DMS 273 (cell line): ENCODE data around the gene SLC30A10.
"Not testable (repeated sequence)": the region's sequence is repeated elsewhere in the genome, so short reads cannot be mapped to it uniquely, and the experiment has no call there.

Source experiments
- DNase-seq: peaks from one replicate; lab custom pipeline; 2025; ENCODE audit not compliant: unreplicated experiment; lab: John Stamatoyannopoulos, UW

SLC30A10 gene

GRCh38 chr1:219928791-219929118 is 398 bp upstream of the SLC30A10 start:
- no peak for DNase-seq

- no peak for DNase-seq
Measured at GRCh38 chr1:219927298-219927955, 930 bp downstream of the SLC30A10 start.

- DNase-seq: no peak
Measured at GRCh38 chr1:219926363-219926998, 1.9 kb downstream of the SLC30A10 start.

- no peak for DNase-seq
Measured at GRCh38 chr1:219924342-219924741, 4.0 kb downstream of the SLC30A10 start.

GRCh38 chr1:219917851-219918466 is 10.4 kb downstream of the SLC30A10 start:
- no peak for DNase-seq

GRCh38 chr1:219917281-219917680 is 11.1 kb downstream of the SLC30A10 start:
- DNase-seq: no peak

- no peak for DNase-seq
Measured at GRCh38 chr1:219916257-219916656, 12.1 kb downstream of the SLC30A10 start.

GRCh38 chr1:219913005-219913770 is 15.2 kb downstream of the SLC30A10 start:
- DNase-seq: no peak

- no peak for DNase-seq
Measured at GRCh38 chr1:219910716-219911115, 17.6 kb downstream of the SLC30A10 start.

- no peak for DNase-seq
Measured at GRCh38 chr1:219909476-219909875, 18.9 kb downstream of the SLC30A10 start.

GRCh38 chr1:219908170-219908569 is 20.2 kb downstream of the SLC30A10 start:
- DNase-seq: no peak

- DNase-seq: no peak
Measured at GRCh38 chr1:219907772-219908070, 20.6 kb downstream of the SLC30A10 start.

- DNase-seq: no peak
Measured at GRCh38 chr1:219906924-219907771, 21.2 kb downstream of the SLC30A10 start.

GRCh38 chr1:219906565-219906923 is 21.8 kb downstream of the SLC30A10 start:
- DNase-seq: not testable (repeated sequence)

- no peak for DNase-seq
Measured at GRCh38 chr1:219905524-219905923, 22.8 kb downstream of the SLC30A10 start.

GRCh38 chr1:219904934-219905333 is 23.4 kb downstream of the SLC30A10 start:
- no peak for DNase-seq

GRCh38 chr1:219903353-219903871 is 24.9 kb downstream of the SLC30A10 start:
- DNase-seq: no peak

- no peak for DNase-seq
Measured at GRCh38 chr1:219902951-219903350, 25.4 kb downstream of the SLC30A10 start.

- DNase-seq: no peak
Measured at GRCh38 chr1:219900882-219901281, 27.5 kb downstream of the SLC30A10 start.

- no peak for DNase-seq
Measured at GRCh38 chr1:219900201-219900600, 28.2 kb downstream of the SLC30A10 start.

- DNase-seq: no peak
Measured at GRCh38 chr1:219898375-219898774, 30.0 kb downstream of the SLC30A10 start.
